Measurements from ENCODE around the gene FZD8.

GRCh38 chr10:35592441-35592840, 49.7 kb downstream of the FZD8 start:
- TF ChIP-seq EZH2phosphoT487 (IDR thresholded peaks at IDR 0.05; ENCODE audit: insufficient read depth, low read depth) (no peak), EZH2 (IDR thresholded peaks at IDR 0.05; ENCODE audit: insufficient read depth, poor library complexity, severe bottlenecking) (no peak)

Data from GM23248 (cell line).